Panc1 (cell line): ENCODE data around the gene GAPVD1. TPM values are rescaled to one million over a fixed set of nuclear protein-coding genes. Genes with fewer than 3 reads are reported as not detected.

Experiments
- ATAC-seq: fragments of 200-7000 bp; cut with Tn5 transposase; 2 replicates; pipeline ENCODE4 v1.9.1; 2020; ENCODE audit warnings: mild to moderate bottlenecking, moderate library complexity
- BruUV-seq: library from RNA; stranded (reverse); fragments of 400-500 nt; replicated peaks from 2 replicates; lab custom pipeline; 2021; lab: Mats Ljungman, UMichigan
- CTCF ChIA-PET: fragments of 300-600 bp; sonication (Branson Sonifier 250); formaldehyde crosslinking; loops from one replicate; lab custom pipeline; 2022; ENCODE audit warnings: antibody characterized with exemption; lab: Charles Lee
- POLR2A ChIA-PET: fragments of 300-600 bp; sonication (Branson Sonifier 250); formaldehyde crosslinking; loops from one replicate; lab custom pipeline; 2022; ENCODE audit warnings: antibody characterized with exemption; lab: Charles Lee
- DNase-seq: peaks from one replicate; pipeline ENCODE4 v3.0.0-alpha.2; 2010; ENCODE audit warnings: low read depth, low spot score
- H3K27ac ChIP-seq: 2 replicates; pipeline ENCODE4 v1.5.1; 2011; ENCODE audit warnings: mild to moderate bottlenecking, low read length, inconsistent platforms
- H3K27me3 ChIP-seq: fragments of 200-500 bp; sonication (Bioruptor generic); 2 replicates; pipeline ENCODE4 v1.6.0; 2014; ENCODE audit warnings: low read length, inconsistent platforms; ENCODE audit not compliant: control insufficient read depth, insufficient read depth
- H3K36me3 ChIP-seq: fragments of 200-500 bp; sonication (Bioruptor generic); 2 replicates; pipeline ENCODE4 v1.5.1; 2014; ENCODE audit warnings: inconsistent platforms, mild to moderate bottlenecking, low read length, moderate library complexity; ENCODE audit not compliant: control insufficient read depth, insufficient read depth
- H3K4me1 ChIP-seq: 2 replicates; pipeline ENCODE4 v1.5.1; 2011; ENCODE audit warnings: inconsistent platforms, mild to moderate bottlenecking, low read length, moderate library complexity; ENCODE audit not compliant: control insufficient read depth, insufficient read depth
- H3K4me3 ChIP-seq, 2 experiments: 2 replicates each; pipeline ENCODE4 v1.5.1; 2011 to 2012; ENCODE audit warnings: low read depth in 2 of 2, low read length in 2 of 2, mild to moderate bottlenecking in 2 of 2, inconsistent platforms in 1 of 2, moderate library complexity in 1 of 2
- H3K9me3 ChIP-seq: fragments of 200-500 bp; sonication (Bioruptor generic); 2 replicates; pipeline ENCODE4 v1.5.1; 2014; ENCODE audit warnings: low read depth, mild to moderate bottlenecking, inconsistent platforms, low read length, moderate library complexity; ENCODE audit not compliant: control insufficient read depth, insufficient read depth
- CTCF ChIP-seq: fragments of 450-650 bp; IDR thresholded peaks from 2 replicates; pipeline ENCODE4 v1.5.1; 2017; ENCODE audit warnings: mild to moderate bottlenecking
- POLR2AphosphoS5 ChIP-seq: IDR thresholded peaks from 2 replicates; pipeline ENCODE4 v1.6.1; 2012; ENCODE audit warnings: mild to moderate bottlenecking, low read depth, low read length, moderate library complexity
- REST ChIP-seq, 2 experiments: IDR thresholded peaks; 2 replicates each; pipeline ENCODE4 v1.6.1; 2011 to 2012; ENCODE audit warnings: low read depth in 2 of 2, control low read depth in 1 of 2, low read length in 1 of 2, mild to moderate bottlenecking in 1 of 2, moderate library complexity in 1 of 2; ENCODE audit not compliant: insufficient read depth in 1 of 2
- SIN3A ChIP-seq: IDR thresholded peaks from 2 replicates; pipeline ENCODE4 v1.6.1; 2012; ENCODE audit warnings: low read depth, mild to moderate bottlenecking, low read length, moderate library complexity, borderline replicate concordance; ENCODE audit not compliant: insufficient read depth
- TCF7L2 ChIP-seq: IDR thresholded peaks from 2 replicates; pipeline ENCODE4 v1.6.1; 2011; ENCODE audit warnings: mild to moderate bottlenecking, low read depth, low read length, inconsistent platforms
- in situ Hi-C: cut with HindIII; loops from 2 replicates; pipeline ENCODE4 v1.10.0; 2016; ENCODE audit warnings: low sequenced_read_pairs, low pct_unique_long_range_greater_than_20kb
- intact Hi-C: fragments of 100-400 bp; cut with micrococcal nuclease; formaldehyde crosslinking; loops from one replicate; pipeline ENCODE4 v1.10.0; 2022; ENCODE audit not compliant: unreplicated experiment
- total RNA-seq: library from RNA; stranded (reverse); gene quantifications from one replicate; pipeline ENCODE4 v1.2.1, GENCODE V29; 2021; ENCODE audit not compliant: unreplicated experiment

GAPVD1 gene
- total RNA-seq, 1 experiment from 2014 or later: 48.6 TPM

- no peaks in the 10 kb centered on the region for H3K27me3 ChIP-seq
- in situ Hi-C loops (no loop called here), intact Hi-C loops (no loop called here)
- no peaks in the 10 kb centered on the region for H3K9me3 ChIP-seq
- peaks cover 11% of the 10 kb centered on the region; the same call in 1 of the 2 replicates for H3K4me1 ChIP-seq
- H3K4me3 ChIP-seq: no peak overlapping the region
- CTCF ChIA-PET: no interaction called here
- DNase-seq (no peak), ATAC-seq (no peak)
- POLR2A ChIA-PET: no interaction called here
- H3K27ac ChIP-seq: no peak overlapping the region
- no TSS peak for BruUV-seq
- TF ChIP-seq POLR2AphosphoS5: no peak
- H3K36me3 ChIP-seq: peaks cover 3% of the 10 kb centered on the region; the same call in 1 of the 2 replicates
These were observed 152.0 kb downstream of the GAPVD1 start for GRCh38 chr9:125413579-125413978.

- no peak for DNase-seq
- ATAC-seq: no peak
- Histone ChIP-seq H3K4me3 (no peak overlapping the region), H3K27ac (no peak overlapping the region), H3K36me3 (no peaks in the 10 kb centered on the region), H3K9me3 (no peaks in the 10 kb centered on the region), H3K27me3 (no peaks in the 10 kb centered on the region), H3K4me1 (peaks cover 6% of the 10 kb centered on the region; the same call in 1 of the 2 replicates)
- no peak for TF ChIP-seq CTCF
- ChIA-PET POLR2A (no interaction called here), CTCF (no interaction called here)
- in situ Hi-C loops: no loop called here
- BruUV-seq: no TSS peak
- intact Hi-C loops: no loop called here
These were observed 154.2 kb downstream of the GAPVD1 start for GRCh38 chr9:125415583-125416460.

- DNase-seq: no peak
- ATAC-seq: no peak
- H3K4me3 ChIP-seq: no peak overlapping the region
- ChIA-PET POLR2A (no interaction called here), CTCF (no interaction called here)
- no peaks in the 10 kb centered on the region for H3K27me3 ChIP-seq
- in situ Hi-C loops (no loop called here), intact Hi-C loops (no loop called here)
- no TSS peak for BruUV-seq
- H3K36me3 ChIP-seq: no peaks in the 10 kb centered on the region
- H3K4me1 ChIP-seq: no peaks in the 10 kb centered on the region; the same call in 1 of the 2 replicates
- TF ChIP-seq TCF7L2: no peak
- no peak for TF ChIP-seq CTCF
- TF ChIP-seq POLR2AphosphoS5: no peak
- no peak for TF ChIP-seq SIN3A
- TF ChIP-seq REST (IDR thresholded peaks at IDR 0.05; ENCODE audit: insufficient read depth in 1 of 2, low read depth in 2 of 2, low read length in 1 of 2): no peak
- H3K27ac ChIP-seq: no peak overlapping the region
- H3K9me3 ChIP-seq: no peaks in the 10 kb centered on the region
These were observed 154.9 kb downstream of the GAPVD1 start for GRCh38 chr9:125416517-125416916.
